ENCODE measurements around the gene RAB3GAP2.

GRCh38 chr1:220157738-220158137 lies 114.5 kb downstream of the RAB3GAP2 start:
- TF ChIP-seq SPI1 (IDR thresholded peaks at IDR 0.05; ENCODE audit: low read depth, low read length) (no peak), POLR2AphosphoS5 (IDR thresholded peaks at IDR 0.05; ENCODE audit: low read depth, low read length) (no peak)
